Measurements from ENCODE around the gene TRIP12. TPM values are rescaled to one million over a fixed set of nuclear protein-coding genes. Genes with fewer than 3 reads are reported as not detected.

TRIP12 gene
- total RNA-seq, 1 experiment from 2014 or later: 175 TPM

GRCh38 chr2:229971298-229971790 lies 49.5 kb upstream of the TRIP12 start:
- no peaks in the 10 kb centered on the region for H3K79me2 ChIP-seq (ENCODE audit: insufficient read depth, low read length)
- no peak for TF ChIP-seq REST (IDR thresholded peaks at IDR 0.05; ENCODE audit: low read depth)
- no peak for TF ChIP-seq SRF (IDR thresholded peaks at IDR 0.05; ENCODE audit: low read depth)
- TF ChIP-seq CEBPB (IDR thresholded peaks at IDR 0.05; ENCODE audit: low read depth): no peak
- no peak for TF ChIP-seq CTCF (IDR thresholded peaks at IDR 0.05 in 2 of 3, conservative IDR thresholded peaks at IDR 0.05 in 1 of 3; ENCODE audit: borderline replicate concordance in 1 of 3, insufficient read depth in 1 of 3, low read depth in 2 of 3, low read length in 2 of 3)
- no peak for TF ChIP-seq EZH2 (IDR thresholded peaks at IDR 0.05)
- TF ChIP-seq JUND (IDR thresholded peaks at IDR 0.05): no peak
- H3K36me3 ChIP-seq (ENCODE audit: control insufficient read depth in 1 of 2, insufficient read depth in 2 of 2, low read length in 2 of 2): no peaks in the 10 kb centered on the region
- H2AFZ ChIP-seq (ENCODE audit: low read depth, low read length, poor library complexity, severe bottlenecking): no peak overlapping the region
- H3K27ac ChIP-seq (ENCODE audit: low read depth, low read length): no peak overlapping the region
- ChIA-PET POLR2A (no interaction called here), CTCF (no interaction called here), RAD21 (ENCODE audit: low non-redundant PET in 1 of 2, low total read pairs in 2 of 2, uncharacterized antibody in 2 of 2, unreplicated experiment in 2 of 2) (no interaction called here)
- no peak overlapping the region for H3K9ac ChIP-seq (ENCODE audit: low read length)
- no peaks in the 10 kb centered on the region for H4K20me1 ChIP-seq (ENCODE audit: insufficient read depth)
- ATAC-seq: no peak
- H3K27me3 ChIP-seq (ENCODE audit: insufficient read depth, low read length): no peaks in the 10 kb centered on the region
- H3K4me3 ChIP-seq (replicated peaks in 1 of 2; ENCODE audit: low read depth in 1 of 2, low read length in 2 of 2): no peak overlapping the region
- no peaks in the 10 kb centered on the region for H3K9me3 ChIP-seq (ENCODE audit: control insufficient read depth in 1 of 2, insufficient read depth in 1 of 2, low read depth in 1 of 2, low read length in 2 of 2)
- H3K9me2 ChIP-seq (ENCODE audit: insufficient read depth): no peaks in the 10 kb centered on the region
- H3K4me1 ChIP-seq (ENCODE audit: control insufficient read depth in 1 of 2, insufficient read depth in 2 of 2, low read length in 2 of 2): no peaks in the 10 kb centered on the region
- DNase-seq (ENCODE audit: low read depth, low spot score): no peak
- intact Hi-C loops (cut with micrococcal nuclease): no loop called here
- BruUV-seq (replicated peaks): no TSS peak
- no peak overlapping the region for H3K4me2 ChIP-seq (ENCODE audit: low read length)
